Frontal cortex (tissue), 4 donors: ENCODE results near the gene ABCG8. TPM values are rescaled to one million over a fixed set of nuclear protein-coding genes. Genes with fewer than 3 reads are reported as not detected.
"Not testable (repeated sequence)": the region's sequence is repeated elsewhere in the genome, so short reads cannot be mapped to it uniquely, and the experiment has no call there.

ENCODE experiments used
- DNase-seq, 2 donors: peaks; one replicate each; pipeline ENCODE4 v3.0.0; 2012; ENCODE audit warnings: low spot score in 2 of 2
- FAIRE-seq: peaks from 2 replicates; lab custom pipeline; 2012; peaks lifted over from hg19 to GRCh38; lab: Jason Lieb, UNC
- small RNA-seq: library from RNA; depleted of rRNA; stranded (forward); fragments of <200 nt; gene quantifications from one replicate; pipeline ENCODE3, GENCODE V24; 2014
- total RNA-seq: library from RNA; depleted of rRNA; stranded (reverse); fragments of >200 nt; gene quantifications from one replicate; pipeline ENCODE4 v1.2.3, GENCODE V29; 2014
- donor health status: control.
- donor health status: control.
- donor health status: control.

The ABCG8 gene
- total RNA-seq, 1 donor from 2014 or later = 0.41 TPM

DNA sequence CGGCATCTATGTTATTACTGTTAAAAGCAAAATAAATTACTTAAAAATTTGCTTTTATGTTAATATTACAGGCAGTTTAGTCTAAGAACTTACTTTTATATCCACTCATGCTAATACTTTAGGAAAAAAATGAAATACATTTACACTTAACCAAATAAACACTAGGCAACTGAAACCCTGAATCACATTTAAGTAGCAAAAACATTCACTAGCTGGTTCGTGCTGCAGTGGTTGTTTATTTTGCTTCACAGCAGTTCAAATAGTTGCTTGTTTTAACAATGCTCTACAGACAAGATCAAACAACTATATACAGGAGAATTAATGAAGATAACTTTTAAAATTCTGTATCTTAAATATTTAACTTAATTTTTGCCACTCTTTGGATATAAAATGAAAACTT, 60.8 kb downstream of the ABCG8 start:
- FAIRE-seq (no peak), DNase-seq (no peak)

DNA sequence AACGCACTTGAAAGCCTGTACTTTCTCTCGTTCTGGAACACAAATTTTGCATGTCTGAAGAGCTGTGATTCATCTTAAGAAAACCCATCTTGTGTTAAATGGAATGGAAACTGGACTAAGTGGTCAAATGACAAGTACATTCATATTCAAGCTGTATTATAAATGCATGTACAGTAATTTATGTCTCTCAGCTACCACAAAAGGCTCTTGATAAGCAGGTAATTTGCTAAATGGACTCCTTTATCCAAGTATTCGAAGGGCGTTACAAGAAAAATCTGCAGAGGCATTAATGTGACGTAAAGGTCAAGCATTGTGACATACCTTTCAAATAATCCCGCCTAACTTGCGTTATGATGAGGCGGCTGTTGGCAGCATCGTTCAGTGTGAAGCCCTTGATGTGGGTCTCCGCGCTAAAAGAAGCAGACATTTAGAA, 66.6 kb downstream of the ABCG8 start:
- FAIRE-seq (no peak), DNase-seq (no peak)

DNA sequence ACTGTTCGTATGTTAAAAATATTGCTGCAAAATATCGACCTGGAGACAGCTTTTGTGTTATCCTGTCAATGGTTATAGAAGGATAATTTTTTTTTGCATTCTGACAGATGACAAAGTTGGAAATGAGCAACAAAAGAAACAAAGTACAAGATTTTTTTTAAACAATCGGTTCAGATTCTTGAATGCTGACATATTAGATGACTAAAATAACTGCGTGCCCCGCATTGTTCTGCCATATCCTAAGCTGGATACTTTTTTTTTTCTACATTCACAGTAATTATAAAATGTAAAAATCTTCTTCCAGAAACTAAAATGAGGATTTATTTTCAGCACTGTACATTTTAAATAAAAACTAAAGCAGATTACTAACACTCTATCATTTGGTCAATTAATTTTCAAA, 67.1 kb downstream of the ABCG8 start:
- DNase-seq = no peak
- no peak for FAIRE-seq

- DNase-seq = no peak
- FAIRE-seq = no peak
Measured at GRCh38 chr2:43906448-43907109, 67.8 kb downstream of the ABCG8 start.

DNA sequence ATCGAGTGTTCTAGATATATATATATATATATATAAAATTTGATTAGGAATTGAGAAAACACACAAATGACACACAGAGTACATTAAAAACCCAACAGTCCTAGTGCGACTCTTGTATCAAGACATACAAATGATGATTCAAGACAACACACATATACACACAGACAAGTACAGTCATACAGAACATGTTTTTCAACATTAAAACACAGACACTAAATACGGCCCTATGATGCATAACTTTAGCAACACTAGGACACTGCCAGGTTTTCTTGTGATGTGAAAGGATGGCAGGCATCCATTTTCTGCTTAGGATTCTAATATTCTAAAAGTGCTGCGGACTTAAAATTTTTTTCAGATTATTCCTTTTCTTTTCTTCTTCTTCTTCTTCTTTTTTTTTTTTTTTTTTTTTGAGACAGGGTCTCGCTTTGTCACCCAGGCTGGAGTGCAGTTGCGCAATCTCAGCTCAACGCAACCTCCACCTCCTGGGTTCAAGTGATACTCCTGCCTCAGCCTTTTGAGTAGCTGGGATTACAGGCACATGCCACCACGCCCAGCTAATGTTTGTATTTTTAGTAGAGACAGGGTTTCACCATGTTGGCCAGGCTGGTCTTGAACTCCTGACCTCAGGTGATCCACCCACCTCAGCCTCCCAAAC, 72.5 kb downstream of the ABCG8 start:
- not testable (repeated sequence) for DNase-seq, FAIRE-seq

- peak; percentile 28 for FAIRE-seq
- DNase-seq = no peak
Measured at GRCh38 chr2:43924463-43924862, 85.7 kb downstream of the ABCG8 start.

DNA sequence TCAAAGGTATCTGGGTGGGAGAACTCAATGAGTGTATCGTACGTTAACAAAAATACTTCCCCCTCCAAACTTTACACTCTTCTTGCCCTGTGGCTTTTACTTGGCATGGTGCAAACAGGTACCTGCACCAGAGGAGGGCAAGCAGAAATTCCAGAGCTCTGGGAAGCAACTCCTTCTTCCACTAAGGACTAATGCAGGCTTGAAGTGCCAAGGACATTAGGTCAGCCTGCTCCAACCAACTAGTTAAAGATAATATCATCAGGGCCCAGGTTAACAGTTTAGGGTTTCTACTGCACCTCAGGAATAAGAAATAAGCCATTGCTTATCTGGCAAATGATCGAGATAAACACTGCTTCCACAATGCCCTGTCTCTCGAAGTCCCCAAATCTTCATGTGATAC, 86.7 kb downstream of the ABCG8 start:
- no peak for DNase-seq
- FAIRE-seq = no peak

DNA sequence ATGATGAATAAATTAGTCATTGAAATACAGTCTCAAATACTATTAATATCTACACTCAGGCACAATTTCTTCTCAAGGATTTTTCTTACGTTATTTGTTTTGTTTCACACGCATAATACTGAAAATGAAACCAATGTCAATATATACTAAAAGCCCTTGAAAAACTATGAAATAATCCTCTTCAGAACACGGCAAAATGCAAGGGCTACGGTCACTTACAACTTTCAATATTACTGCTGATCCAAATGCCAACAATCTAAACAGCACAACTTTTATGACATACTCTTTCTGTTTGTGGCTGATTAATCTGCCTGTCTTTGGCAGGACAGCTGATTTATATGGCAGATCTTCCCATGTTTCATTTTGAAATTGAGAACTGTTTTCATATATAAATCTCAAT, 88.7 kb downstream of the ABCG8 start:
- no peak for FAIRE-seq
- DNase-seq = no peak

GRCh38 chr2:43931293-43931692, 92.5 kb downstream of the ABCG8 start:
- no peak for FAIRE-seq
- DNase-seq = no peak

Small RNAs within 50 kb of the gene (small RNA-seq; reads per million reads assigned to genes)
- gene RN7SL455P = not detected
- gene RNU6-1048P = not detected

Other genes starting within 250 kb of the ABCG8 start
- 32.6 TPM for gene THADA, start 242.9 kb upstream of the ABCG8 start, total RNA-seq
- 7.3 TPM for gene PLEKHH2, start 201.7 kb upstream of the ABCG8 start, total RNA-seq
- gene C1GALT1C1L, start 162.5 kb upstream of the ABCG8 start, total RNA-seq = under 0.01 TPM
- gene DYNC2LI1, start 64.9 kb upstream of the ABCG8 start, total RNA-seq = 34.6 TPM
- not detected for gene ABCG5, start 132 bp upstream of the ABCG8 start, total RNA-seq
- gene LRPPRC, start 157.0 kb downstream of the ABCG8 start, total RNA-seq = 106 TPM